Loucy (cell line): Measurements from ENCODE around the gene NLRP6.
"Not testable (repeated sequence)": the region's sequence is repeated elsewhere in the genome, so short reads cannot be mapped to it uniquely, and the experiment has no call there.

Experiments
- H2AFZ ChIP-seq: fragments of 200-600 bp; sonication (generic); 2 replicates; pipeline ENCODE4 v1.6.0; 2016; ENCODE audit warnings: antibody characterized with exemption, mild to moderate bottlenecking, low read length, moderate library complexity
- H3F3A ChIP-seq: fragments of 200-600 bp; 2 replicates; pipeline ENCODE4 v1.6.0; 2016; ENCODE audit warnings: antibody characterized with exemption, low read depth, mild to moderate bottlenecking
- H3K27me3 ChIP-seq: fragments of 200-600 bp; sonication (generic); 2 replicates; pipeline ENCODE4 v1.6.1; 2014; ENCODE audit warnings: low read length, mild to moderate bottlenecking; ENCODE audit not compliant: insufficient read depth, poor library complexity, severe bottlenecking
- H3K36me3 ChIP-seq: fragments of 200-600 bp; sonication (generic); 2 replicates; pipeline ENCODE4 v1.6.1; 2016; ENCODE audit warnings: low read length; ENCODE audit not compliant: insufficient read depth
- H3K4me1 ChIP-seq: fragments of 200-600 bp; sonication (generic); 2 replicates; pipeline ENCODE4 v1.5.1; 2014; ENCODE audit warnings: low read length, mild to moderate bottlenecking; ENCODE audit not compliant: insufficient read depth, poor library complexity, severe bottlenecking
- H3K4me2 ChIP-seq: fragments of 200-600 bp; sonication (generic); 2 replicates; pipeline ENCODE4 v1.6.0; 2014; ENCODE audit warnings: antibody characterized with exemption, low read length, low read depth, mild to moderate bottlenecking; ENCODE audit not compliant: poor library complexity, severe bottlenecking
- H3K4me3 ChIP-seq: fragments of 200-600 bp; sonication (generic); 2 replicates; pipeline ENCODE4 v1.5.1; 2014; ENCODE audit warnings: low read length, mild to moderate bottlenecking, mixed read lengths; ENCODE audit not compliant: poor library complexity, severe bottlenecking
- H3K79me2 ChIP-seq: fragments of 200-600 bp; sonication (generic); 2 replicates; pipeline ENCODE4 v1.6.1; 2014; ENCODE audit warnings: low read length; ENCODE audit not compliant: insufficient read depth
- H3K9ac ChIP-seq: fragments of 200-600 bp; sonication (generic); 2 replicates; pipeline ENCODE4 v1.6.0; 2014; ENCODE audit warnings: mild to moderate bottlenecking, low read depth, low read length, moderate library complexity; ENCODE audit not compliant: poor library complexity, severe bottlenecking
- H3K9me2 ChIP-seq: fragments of 200-600 bp; sonication (generic); replicated peaks from 2 replicates; pipeline ENCODE4 v1.6.1; 2016; ENCODE audit warnings: low read depth, low read length, mixed read lengths
- H3K9me3 ChIP-seq: fragments of 200-600 bp; sonication (generic); 2 replicates; pipeline ENCODE4 v1.6.1; 2014; ENCODE audit warnings: mild to moderate bottlenecking, antibody characterized with exemption, low read length, low read depth; ENCODE audit not compliant: insufficient read depth
- H4K20me1 ChIP-seq: fragments of 200-600 bp; sonication (generic); 2 replicates; pipeline ENCODE4 v1.6.0; 2014; ENCODE audit warnings: antibody characterized with exemption, low read length, mild to moderate bottlenecking; ENCODE audit not compliant: insufficient read depth, poor library complexity, severe bottlenecking
- CTCF ChIP-seq: fragments of 200-600 bp; sonication (generic); conservative IDR thresholded peaks from 2 replicates; pipeline ENCODE4 v1.5.1; 2014; ENCODE audit warnings: mild to moderate bottlenecking, antibody characterized with exemption, low read length
- EZH2phosphoT487 ChIP-seq: fragments of 200-600 bp; IDR thresholded peaks from 2 replicates; pipeline ENCODE4 v1.6.1; 2018; ENCODE audit warnings: antibody characterized with exemption, mild to moderate bottlenecking, moderate library complexity, borderline replicate concordance

NLRP6 gene

GRCh38 chr11:311013-311748 lies 33.0 kb downstream of the NLRP6 start:
- not testable (repeated sequence) for H3K9me3 ChIP-seq, H3K9me2 ChIP-seq, H2AFZ ChIP-seq, H3F3A ChIP-seq
- Histone ChIP-seq H3K9ac (peak overlapping the region; percentile 100), H3K36me3 (peaks cover 15% of the 10 kb centered on the region), H3K27me3 (peaks cover 22% of the 10 kb centered on the region), H3K79me2 (peaks cover 84% of the 10 kb centered on the region), H3K4me2 (peak overlapping the region; percentile 93), H4K20me1 (peaks cover 29% of the 10 kb centered on the region), H3K4me3 (peak overlapping the region; percentile 100), H3K4me1 (peaks cover 38% of the 10 kb centered on the region)

GRCh38 chr11:312092-312816 lies 34.0 kb downstream of the NLRP6 start:
- Histone ChIP-seq H3K27me3 (peaks cover 32% of the 10 kb centered on the region), H2AFZ (no peak overlapping the region), H4K20me1 (peaks cover 40% of the 10 kb centered on the region), H3K9me3 (no peaks in the 10 kb centered on the region), H3K9ac (peak overlapping the region; percentile 100), H3K4me1 (peaks cover 28% of the 10 kb centered on the region), H3K36me3 (peaks cover 25% of the 10 kb centered on the region), H3K4me3 (peak overlapping the region; percentile 100), H3F3A (peaks cover 15% of the 10 kb centered on the region; the same call in 1 of the 2 replicates), H3K4me2 (peak overlapping the region; percentile 93), H3K9me2 (no peaks in the 10 kb centered on the region), H3K79me2 (peaks cover 84% of the 10 kb centered on the region)
- no peak for TF ChIP-seq CTCF
- TF ChIP-seq EZH2phosphoT487: no peak

GRCh38 chr11:313304-313786 lies 35.1 kb downstream of the NLRP6 start:
- Histone ChIP-seq H3K36me3 (peaks cover 30% of the 10 kb centered on the region), H3K79me2 (peaks cover 84% of the 10 kb centered on the region), H3K9me2 (no peaks in the 10 kb centered on the region), H3K27me3 (peaks cover 32% of the 10 kb centered on the region), H4K20me1 (peaks cover 45% of the 10 kb centered on the region), H3K4me3 (peak overlapping the region; percentile 100), H3K4me1 (peaks cover 29% of the 10 kb centered on the region), H3K9me3 (no peaks in the 10 kb centered on the region), H3K9ac (peak overlapping the region; percentile 100), H3F3A (peaks cover 16% of the 10 kb centered on the region; the same call in 1 of the 2 replicates), H2AFZ (no peak overlapping the region), H3K4me2 (peak overlapping the region; percentile 93)
- TF ChIP-seq CTCF (no peak), EZH2phosphoT487 (no peak)
